Stimulated activated CD8-positive, alpha-beta memory T cell treated with anti-CD3 and anti-CD28 coated beads, Interleukin-2, amount 100 ng/mL, for 48 hours (primary cell): Measurements from ENCODE around the gene PPP1R14C.

Experiments
- DNase-seq, 2 donors: peaks; one replicate each; pipeline ENCODE4 v3.0.0-alpha.2; 2020; ENCODE audit warnings: low read depth in 2 of 2

Gene PPP1R14C

DNA sequence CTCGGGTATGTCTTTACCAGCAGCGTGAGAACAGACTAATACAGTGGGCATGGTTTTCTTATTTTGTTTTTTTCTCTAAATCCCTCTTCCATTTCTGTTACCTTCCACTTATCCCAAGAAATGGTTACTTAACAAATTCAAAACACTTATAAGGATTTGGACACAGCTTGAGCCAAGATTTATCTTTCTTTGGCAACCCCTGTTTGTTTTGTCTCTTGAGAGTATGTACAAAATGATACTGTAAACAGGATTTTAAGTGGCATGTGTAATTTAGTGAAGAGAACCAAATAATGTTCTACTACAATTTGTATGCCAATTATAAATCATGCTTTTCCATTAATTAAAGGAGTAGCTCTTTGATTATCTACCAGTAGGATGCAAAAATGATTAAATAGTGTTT is 51.4 kb downstream of the PPP1R14C start:
- no peak for DNase-seq

DNA sequence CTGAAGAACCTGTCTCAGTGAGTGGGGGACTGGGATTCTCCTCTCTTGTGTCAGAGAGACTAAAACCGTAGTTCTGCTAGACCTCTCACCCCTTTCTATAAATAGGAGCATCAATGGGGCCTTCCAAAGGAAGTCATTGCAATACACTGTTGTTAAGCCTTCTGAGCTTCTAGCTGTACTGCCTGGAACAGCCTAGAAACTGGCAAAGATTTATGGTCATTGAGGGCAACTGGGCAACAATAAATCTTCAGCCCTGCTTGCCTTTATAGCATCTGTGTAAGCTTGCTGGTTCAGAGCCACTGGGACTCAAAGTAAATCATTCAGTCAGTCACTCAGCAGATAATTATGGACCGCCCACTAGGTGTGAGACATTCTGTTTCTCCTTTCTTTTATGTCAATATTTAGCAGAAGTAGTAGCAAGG is 53.2 kb downstream of the PPP1R14C start:
- no peak for DNase-seq

GRCh38 chr6:150196942-150197745 is 54.3 kb downstream of the PPP1R14C start:
- no peak for DNase-seq

DNA sequence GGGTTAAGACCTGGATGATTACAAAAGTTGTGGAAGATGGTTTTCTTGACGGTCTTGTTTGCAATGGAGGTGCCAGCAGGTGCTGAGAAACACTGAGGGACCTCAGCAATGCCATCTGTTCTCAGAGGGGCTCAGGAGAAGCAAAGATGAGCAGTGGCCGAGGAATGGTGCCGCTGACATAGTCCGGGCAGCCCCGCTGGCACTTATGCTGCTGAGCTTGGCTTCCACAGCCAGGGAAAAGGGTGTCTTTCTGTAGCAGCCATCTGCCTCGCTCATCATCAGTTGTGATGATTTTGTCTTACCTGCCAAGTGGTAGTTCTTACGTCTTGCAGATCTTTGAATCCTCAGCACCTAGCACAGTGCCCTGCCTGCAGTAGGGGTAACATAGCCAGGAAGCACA is 55.7 kb downstream of the PPP1R14C start:
- no peak for DNase-seq

- DNase-seq: no peak
These were observed 56.4 kb downstream of the PPP1R14C start for GRCh38 chr6:150199241-150199640.

- no peak for DNase-seq
These were observed 57.7 kb downstream of the PPP1R14C start for GRCh38 chr6:150200428-150201100.

GRCh38 chr6:150201285-150201684 is 58.4 kb downstream of the PPP1R14C start:
- no peak for DNase-seq

GRCh38 chr6:150201772-150202329 is 59.0 kb downstream of the PPP1R14C start:
- no peak for DNase-seq

DNA sequence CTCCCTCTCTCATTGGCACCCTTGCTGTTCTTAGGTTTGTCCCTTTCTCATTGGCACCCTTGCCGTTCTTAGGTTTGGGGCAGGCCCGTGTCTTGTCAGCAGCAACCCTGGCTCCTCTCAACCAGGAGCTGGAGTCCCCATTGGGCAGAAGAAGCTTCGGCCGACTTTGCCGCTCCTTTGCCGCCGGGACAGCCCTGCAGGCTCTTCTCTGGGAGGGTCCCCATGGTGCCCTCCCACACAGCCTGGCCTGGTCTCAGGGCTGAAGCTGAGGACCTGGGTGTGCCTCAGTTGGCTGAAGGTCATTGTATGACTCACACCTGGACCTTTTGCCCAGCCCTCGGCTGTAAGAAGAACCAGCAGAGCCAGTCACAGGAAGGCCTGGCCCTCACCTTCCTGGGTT is 59.6 kb downstream of the PPP1R14C start:
- no peak for DNase-seq

- no peak for DNase-seq
These were observed 60.1 kb downstream of the PPP1R14C start for GRCh38 chr6:150202934-150203333.

- DNase-seq: no peak
These were observed 60.5 kb downstream of the PPP1R14C start for GRCh38 chr6:150203378-150203777.

DNA sequence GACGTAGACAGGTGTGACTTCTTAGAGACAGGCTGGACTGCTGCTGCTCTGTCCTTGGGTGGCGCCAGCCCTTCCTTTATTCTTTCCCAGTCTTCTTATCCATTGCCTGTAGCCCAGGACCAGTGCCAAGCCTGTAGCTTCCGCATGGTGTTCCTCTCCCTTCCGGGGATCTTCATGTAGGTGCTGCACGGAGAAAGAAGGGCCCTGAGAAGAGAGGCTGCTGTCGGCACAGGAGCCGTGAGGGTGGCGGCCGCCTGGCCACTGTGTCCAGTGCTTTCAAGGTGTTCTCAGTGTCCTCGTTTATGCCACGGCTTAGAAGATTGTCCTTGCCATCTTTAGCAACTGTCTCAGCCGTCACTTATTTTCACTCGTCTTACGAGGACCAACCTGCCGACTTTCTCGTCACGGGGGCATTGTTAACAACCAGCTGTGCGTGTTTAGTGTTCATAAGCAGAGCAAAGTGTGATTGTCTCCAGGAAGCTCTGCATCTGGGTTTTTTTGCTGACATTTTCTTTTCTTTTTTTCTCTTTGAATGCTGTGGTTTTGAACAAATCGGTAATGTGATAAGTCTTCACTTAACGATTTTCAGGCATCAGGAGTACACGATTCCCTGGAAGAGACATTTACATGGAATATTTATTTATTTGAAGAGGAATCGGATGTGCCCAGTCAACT is 61.2 kb downstream of the PPP1R14C start:
- DNase-seq: no peak

DNA sequence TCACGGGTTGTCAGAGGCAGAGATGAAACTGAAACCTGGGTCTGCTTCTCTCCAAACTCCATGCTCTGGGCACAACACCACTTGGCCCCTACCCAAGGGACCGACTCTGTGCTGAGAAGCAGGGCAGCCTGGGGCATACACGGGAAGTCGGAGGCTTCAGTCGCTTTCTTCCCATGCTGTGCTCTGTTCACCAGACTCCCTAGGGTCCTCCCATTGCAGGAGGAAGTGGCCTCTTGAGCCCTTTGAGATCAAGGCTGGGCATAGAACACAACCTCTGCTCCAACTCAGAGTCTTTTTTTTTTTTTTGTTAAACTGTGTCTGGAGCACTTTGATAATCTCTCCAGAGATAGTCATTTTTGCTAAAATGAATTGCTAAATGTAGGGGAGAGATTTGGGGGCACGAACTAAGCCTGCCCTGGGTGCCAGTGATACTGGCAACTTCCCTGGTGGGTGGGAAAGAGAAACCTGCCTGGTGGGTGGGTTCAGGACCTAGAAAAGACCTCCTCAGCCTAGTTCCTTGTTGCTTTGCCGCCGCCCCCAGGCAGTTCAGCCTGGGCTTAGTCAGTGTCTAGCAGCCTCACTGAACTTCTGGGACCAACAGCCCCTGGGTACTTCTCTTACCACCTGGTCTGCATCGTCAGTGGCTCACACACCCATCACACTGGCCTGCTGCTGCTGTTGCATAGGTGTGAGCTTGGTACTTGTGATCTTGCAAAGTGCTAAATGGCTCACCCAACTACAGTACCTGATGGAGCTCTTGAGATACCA is 62.0 kb downstream of the PPP1R14C start:
- no peak for DNase-seq

GRCh38 chr6:150207931-150208570 is 65.2 kb downstream of the PPP1R14C start:
- no peak for DNase-seq

GRCh38 chr6:150208611-150209352 is 65.9 kb downstream of the PPP1R14C start:
- DNase-seq: no peak

DNA sequence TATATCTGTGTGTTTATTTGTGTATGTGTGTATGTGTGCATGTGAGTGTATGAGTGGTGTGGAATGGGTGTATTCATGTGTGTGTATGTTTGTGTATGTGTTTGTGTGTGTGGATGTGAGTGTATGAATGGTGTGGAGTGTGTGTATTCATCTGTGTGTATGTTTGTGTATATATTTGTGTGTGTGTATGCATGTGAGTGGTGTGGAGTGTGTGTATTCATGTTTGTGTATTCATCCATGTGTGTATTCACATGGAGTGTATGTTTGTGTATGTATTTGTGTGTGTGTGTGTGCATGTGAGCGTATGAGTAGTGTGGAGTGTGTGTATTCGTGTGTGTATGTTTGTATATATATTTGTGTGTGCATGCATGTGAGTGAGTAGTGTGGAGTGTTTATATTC is 66.6 kb downstream of the PPP1R14C start:
- no peak for DNase-seq

DNA sequence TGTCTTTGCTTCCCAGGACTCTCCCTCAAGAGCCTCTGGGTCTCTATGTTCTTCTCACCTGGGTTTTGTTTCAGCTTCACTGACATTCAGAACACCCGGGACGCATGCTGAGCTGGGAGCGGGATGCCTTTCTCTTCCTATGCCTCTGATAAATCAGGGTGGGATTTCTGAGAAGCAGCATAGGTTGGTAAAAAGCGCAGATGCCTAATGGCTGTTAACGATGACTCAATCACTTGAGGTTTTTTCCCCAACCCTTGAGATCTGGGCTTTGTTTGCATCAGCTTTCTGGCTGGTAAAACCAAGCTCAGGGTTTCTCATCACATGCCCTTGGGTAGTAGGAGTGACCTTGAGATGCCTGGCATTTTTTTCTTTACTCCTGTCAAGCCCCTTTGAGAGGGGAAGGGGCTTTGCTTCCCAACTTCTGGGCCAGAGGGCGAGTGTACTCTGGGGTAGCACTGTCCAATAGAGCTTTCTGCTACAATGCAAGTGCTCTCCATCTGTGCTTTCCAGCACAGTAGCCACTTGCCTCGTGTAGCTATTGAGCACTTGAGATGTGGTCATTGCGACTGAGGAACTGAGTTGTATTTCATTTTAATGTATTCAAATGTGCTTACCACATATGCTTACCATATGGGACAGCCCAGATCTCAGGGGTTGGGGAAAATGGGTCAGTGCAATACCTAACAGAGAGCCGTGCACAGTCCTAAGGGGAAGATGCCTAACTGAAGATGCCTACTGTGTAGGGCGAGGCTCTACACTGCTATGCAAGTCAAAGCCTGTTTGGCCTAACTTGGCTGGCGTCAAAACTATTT is 69.1 kb downstream of the PPP1R14C start:
- no peak for DNase-seq

DNA sequence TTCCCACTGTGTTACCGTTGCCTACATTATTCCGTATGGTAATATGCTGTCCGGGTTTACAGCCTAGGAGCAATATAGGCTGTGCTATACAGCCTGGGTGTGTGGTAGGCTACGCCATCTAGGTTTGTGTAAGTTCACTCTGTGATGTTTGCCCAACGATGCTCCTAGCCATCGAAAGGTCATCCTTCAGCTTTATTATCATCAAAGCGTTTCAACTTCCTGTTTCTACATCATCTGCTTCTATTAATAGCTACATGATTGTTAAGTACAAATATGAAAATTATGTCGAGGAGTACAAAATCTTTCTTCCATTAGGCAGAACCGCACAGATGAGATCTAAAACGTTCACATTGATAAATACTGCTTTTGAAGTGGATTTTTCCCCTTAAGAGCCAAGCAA is 69.9 kb downstream of the PPP1R14C start:
- DNase-seq: no peak

DNA sequence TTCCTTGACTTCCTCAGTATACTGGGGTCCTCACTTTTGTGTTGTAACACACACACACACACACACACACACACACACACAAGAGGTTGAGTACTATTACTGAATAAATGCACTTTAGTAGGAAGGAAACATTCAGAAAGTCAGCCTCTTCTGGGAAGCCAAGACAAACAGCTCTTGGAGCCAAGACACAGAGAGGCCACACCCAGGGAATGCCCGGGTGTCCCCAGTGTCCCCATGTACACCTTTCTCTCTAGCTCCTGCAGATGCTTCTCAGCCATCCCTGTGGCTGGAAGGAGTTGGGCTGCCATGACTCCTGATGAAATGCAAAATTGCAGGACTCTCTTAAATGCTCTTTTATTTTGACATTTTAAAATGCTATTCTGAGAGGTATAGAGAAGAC is 70.5 kb downstream of the PPP1R14C start:
- DNase-seq: no peak

GRCh38 chr6:150214310-150214709 is 71.5 kb downstream of the PPP1R14C start:
- DNase-seq: no peak
